ENCODE results near the gene PRMT1. TPM values are rescaled to one million over a fixed set of nuclear protein-coding genes. Genes with fewer than 3 reads are reported as not detected.

Gene PRMT1
- total RNA-seq, 2 donors from 2014 or later: 45.4 to 71.2 TPM

DNA sequence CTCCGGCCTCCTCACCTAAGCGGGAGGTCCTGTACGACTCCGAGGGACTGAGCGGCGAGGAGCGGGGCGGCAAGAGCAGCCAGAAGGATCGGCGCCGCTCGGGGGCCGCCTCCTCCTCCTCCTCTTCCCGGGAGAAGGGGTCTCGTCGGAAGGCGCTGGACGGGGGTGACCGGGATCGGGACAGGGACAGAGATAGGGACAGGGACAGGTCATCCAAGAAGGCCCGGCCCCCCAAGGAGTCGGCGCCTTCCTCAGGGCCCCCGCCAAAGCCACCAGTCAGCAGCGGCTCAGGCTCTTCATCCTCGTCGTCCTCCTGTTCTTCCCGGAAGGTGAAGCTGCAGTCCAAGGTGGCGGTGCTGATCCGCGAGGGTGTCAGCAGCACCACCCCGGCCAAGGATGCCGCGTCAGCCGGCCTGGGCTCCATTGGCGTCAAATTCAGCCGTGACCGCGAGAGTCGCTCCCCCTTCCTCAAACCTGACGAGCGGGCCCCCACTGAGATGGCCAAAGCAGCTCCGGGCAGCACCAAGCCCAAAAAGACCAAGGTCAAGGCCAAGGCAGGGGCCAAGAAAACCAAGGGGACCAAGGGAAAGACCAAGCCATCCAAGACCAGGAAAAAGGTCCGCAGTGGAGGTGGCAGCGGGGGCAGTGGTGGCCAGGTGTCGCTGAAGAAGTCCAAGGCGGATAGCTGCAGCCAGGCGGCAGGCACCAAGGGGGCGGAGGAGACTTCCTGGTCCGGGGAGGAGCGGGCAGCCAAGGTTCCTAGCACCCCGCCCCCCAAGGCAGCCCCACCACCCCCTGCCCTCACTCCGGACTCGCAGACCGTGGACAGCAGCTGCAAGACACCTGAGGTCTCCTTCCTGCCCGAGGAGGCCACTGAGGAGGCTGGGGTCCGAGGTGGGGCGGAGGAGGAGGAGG lies 24.3 kb upstream of the PRMT1 start:
- TF ChIP-seq POLR2A (IDR thresholded peaks at IDR 0.05): no peak
- TF ChIP-seq, protein P1, sequence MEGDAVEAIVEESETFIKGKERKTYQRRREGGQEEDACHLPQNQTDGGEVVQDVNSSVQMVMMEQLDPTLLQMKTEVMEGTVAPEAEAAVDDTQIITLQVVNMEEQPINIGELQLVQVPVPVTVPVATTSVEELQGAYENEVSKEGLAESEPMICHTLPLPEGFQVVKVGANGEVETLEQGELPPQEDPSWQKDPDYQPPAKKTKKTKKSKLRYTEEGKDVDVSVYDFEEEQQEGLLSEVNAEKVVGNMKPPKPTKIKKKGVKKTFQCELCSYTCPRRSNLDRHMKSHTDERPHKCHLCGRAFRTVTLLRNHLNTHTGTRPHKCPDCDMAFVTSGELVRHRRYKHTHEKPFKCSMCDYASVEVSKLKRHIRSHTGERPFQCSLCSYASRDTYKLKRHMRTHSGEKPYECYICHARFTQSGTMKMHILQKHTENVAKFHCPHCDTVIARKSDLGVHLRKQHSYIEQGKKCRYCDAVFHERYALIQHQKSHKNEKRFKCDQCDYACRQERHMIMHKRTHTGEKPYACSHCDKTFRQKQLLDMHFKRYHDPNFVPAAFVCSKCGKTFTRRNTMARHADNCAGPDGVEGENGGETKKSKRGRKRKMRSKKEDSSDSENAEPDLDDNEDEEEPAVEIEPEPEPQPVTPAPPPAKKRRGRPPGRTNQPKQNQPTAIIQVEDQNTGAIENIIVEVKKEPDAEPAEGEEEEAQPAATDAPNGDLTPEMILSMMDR (IDR thresholded peaks at IDR 0.05): no peak
- H3K36me3 ChIP-seq (replicated peaks in 1 of 2; ENCODE audit: insufficient read depth in 1 of 2, low read depth in 2 of 2): peaks cover 3 to 34% of the 10 kb centered on the region in 2 donors
- no peaks in the 10 kb centered on the region for H3K27me3 ChIP-seq
- 93% methylated on average over 39 to 57 of the region's 58 CpGs for WGBS, 2 donors
- DNase-seq: no peak
- H3K4me1 ChIP-seq: no peaks in the 10 kb centered on the region
- no peak overlapping the region for H3K27ac ChIP-seq
- no peak for ATAC-seq
- no peak overlapping the region for H3K4me3 ChIP-seq
- no peaks in the 10 kb centered on the region for H3K9me3 ChIP-seq
- intact Hi-C loops (cut with DNase I): no loop called here

DNA sequence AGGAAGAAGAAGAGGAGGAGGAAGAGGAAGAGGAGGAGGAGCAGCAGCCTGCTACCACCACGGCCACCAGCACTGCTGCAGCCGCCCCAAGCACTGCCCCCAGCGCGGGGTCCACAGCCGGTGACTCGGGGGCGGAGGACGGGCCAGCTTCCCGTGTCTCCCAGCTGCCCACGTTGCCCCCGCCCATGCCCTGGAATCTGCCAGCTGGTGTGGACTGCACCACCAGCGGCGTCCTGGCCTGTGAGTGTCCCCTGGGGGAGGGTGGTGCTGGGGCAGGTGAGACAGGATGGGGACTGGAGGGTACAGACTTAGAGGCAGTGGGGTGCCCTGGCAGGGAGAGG lies 23.6 kb upstream of the PRMT1 start:
- no peak for ATAC-seq
- intact Hi-C loops (cut with DNase I): no loop called here
- Histone ChIP-seq H3K4me1 (no peaks in the 10 kb centered on the region), H3K9me3 (no peaks in the 10 kb centered on the region), H3K4me3 (no peak overlapping the region), H3K36me3 (replicated peaks in 1 of 2; ENCODE audit: insufficient read depth in 1 of 2, low read depth in 2 of 2) (peaks cover 3 to 34% of the 10 kb centered on the region in 2 donors), H3K27ac (no peak overlapping the region), H3K27me3 (no peaks in the 10 kb centered on the region)
- WGBS, 2 donors: 84 to 85% methylated on average over 10 to 13 of the region's 13 CpGs
- TF ChIP-seq, protein P1 (IDR thresholded peaks at IDR 0.05): no peak
- no peak for TF ChIP-seq POLR2A (IDR thresholded peaks at IDR 0.05)
- DNase-seq: no peak

DNA sequence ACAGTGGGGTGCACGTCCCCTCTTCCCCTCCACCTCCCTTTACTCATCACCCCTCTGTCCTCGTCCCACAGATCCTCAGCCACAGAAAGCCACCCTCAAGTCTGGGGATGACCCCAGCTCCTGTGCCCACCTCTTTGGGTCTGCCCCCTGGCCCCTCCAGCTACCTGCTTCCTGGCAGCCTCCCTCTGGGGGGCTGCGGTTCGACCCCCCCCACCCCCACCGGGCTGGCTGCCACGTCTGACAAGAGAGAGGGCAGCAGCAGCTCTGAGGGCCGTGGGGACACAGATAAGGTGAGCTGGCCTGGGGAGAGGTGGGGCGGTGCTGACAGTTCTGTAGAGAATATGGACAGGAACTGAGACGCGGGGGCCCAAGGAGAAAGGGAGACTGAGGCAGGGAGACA lies 22.5 kb upstream of the PRMT1 start:
- Histone ChIP-seq H3K4me1 (no peaks in the 10 kb centered on the region), H3K36me3 (replicated peaks in 1 of 2; ENCODE audit: insufficient read depth in 1 of 2, low read depth in 2 of 2) (peaks cover 3 to 41% of the 10 kb centered on the region in 2 donors), H3K27ac (no peak overlapping the region), H3K27me3 (no peaks in the 10 kb centered on the region), H3K4me3 (no peak overlapping the region), H3K9me3 (no peaks in the 10 kb centered on the region)
- no peak for ATAC-seq
- no peak for DNase-seq
- 83 to 85% methylated on average over 7 to 10 of the region's 10 CpGs for WGBS, 2 donors
- intact Hi-C loops (cut with DNase I): no loop called here
- TF ChIP-seq POLR2A (IDR thresholded peaks at IDR 0.05): no peak
- TF ChIP-seq, protein P1 (IDR thresholded peaks at IDR 0.05): no peak

DNA sequence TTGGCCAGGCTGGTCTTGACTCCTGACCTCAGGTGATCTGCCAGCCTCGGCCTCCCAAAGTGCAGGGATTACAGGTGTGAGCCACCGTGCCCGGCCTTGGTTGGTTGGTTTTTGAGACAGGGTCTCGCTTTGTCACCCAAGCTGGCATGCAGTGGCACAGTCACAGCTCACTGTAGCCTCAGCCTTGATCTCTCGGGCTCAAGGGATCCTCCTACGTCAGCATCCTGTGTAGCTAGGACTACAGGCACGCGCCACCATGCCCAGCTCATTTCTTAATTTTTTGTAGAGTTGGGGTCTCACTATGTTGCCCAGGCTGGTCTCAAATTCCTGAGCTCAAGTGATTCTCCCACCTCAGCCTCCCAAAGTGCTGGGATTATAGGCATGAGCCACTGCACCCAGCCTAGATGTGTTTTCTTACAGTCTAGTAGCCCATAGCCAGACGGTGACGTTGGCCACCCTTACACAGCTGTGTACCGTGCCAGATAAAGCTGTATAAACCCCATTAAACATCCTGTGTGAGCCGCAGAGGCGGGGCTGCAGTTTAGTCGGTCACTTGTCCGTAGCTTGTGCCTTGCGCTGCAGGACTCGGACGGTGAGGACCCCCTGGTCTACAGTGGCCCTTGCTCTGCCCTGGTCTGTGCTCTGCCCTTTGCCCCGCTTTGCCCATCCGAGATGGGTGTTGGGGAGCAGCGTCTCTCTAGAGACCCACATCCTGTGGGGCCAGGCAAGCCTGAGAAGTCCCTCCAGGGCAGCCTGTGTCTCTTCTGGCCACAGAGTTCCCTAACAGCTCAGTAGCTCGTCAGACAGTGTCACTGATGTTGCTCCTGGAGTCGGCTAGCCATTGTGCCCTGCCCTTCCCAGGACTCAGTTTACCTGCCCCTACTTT lies 21.3 kb upstream of the PRMT1 start:
- no peaks in the 10 kb centered on the region for H3K9me3 ChIP-seq
- intact Hi-C loops (cut with DNase I): no loop called here
- H3K27ac ChIP-seq: no peak overlapping the region
- H3K36me3 ChIP-seq (replicated peaks in 1 of 2; ENCODE audit: insufficient read depth in 1 of 2, low read depth in 2 of 2): peaks cover 3 to 38% of the 10 kb centered on the region in 2 donors
- ATAC-seq: no peak
- no peaks in the 10 kb centered on the region for H3K4me1 ChIP-seq
- no peak for DNase-seq
- TF ChIP-seq, protein P1 (IDR thresholded peaks at IDR 0.05): no peak
- TF ChIP-seq POLR2A (IDR thresholded peaks at IDR 0.05): no peak
- H3K27me3 ChIP-seq: no peaks in the 10 kb centered on the region
- WGBS, 2 donors: 86 to 91% methylated on average over 12 to 23 of the region's 23 CpGs
- H3K4me3 ChIP-seq: no peak overlapping the region
